Stimulated activated CD4-positive, alpha-beta T cell treated with anti-CD3 and anti-CD28 coated beads, Interleukin-1b, Interleukin-23, amount 100 ng/mL, for 24 hours (primary cell): ENCODE measurements around the gene CCSAP.
"Not testable (repeated sequence)": the region's sequence is repeated elsewhere in the genome, so short reads cannot be mapped to it uniquely, and the experiment has no call there.

Source experiments
- DNase-seq, 4 experiments: peaks; one replicate each; pipeline ENCODE4 v3.0.0-alpha.2; 2020; ENCODE audit warnings: low read depth in 4 of 4, low spot score in 1 of 4

CCSAP gene

DNA sequence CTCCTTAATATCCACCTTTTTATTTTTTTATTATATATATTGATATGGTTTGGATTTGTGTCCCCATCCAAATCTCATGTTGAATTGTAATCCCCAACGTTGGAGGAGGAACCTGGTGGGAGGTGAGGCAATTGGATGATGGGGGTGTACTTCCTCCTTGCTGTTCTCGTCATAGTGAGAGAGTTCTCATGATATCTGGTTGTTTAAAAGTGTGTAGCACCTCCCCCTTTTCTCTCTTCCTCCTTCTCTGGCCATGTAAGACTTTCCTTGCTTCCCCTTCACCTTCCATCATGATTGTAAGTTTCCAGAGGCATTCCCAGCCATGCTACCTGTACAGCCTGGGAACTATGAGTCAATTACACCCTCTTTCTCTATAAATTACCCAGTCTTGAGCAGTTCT is 22.7 kb upstream of the CCSAP start:
- no peak for DNase-seq

DNA sequence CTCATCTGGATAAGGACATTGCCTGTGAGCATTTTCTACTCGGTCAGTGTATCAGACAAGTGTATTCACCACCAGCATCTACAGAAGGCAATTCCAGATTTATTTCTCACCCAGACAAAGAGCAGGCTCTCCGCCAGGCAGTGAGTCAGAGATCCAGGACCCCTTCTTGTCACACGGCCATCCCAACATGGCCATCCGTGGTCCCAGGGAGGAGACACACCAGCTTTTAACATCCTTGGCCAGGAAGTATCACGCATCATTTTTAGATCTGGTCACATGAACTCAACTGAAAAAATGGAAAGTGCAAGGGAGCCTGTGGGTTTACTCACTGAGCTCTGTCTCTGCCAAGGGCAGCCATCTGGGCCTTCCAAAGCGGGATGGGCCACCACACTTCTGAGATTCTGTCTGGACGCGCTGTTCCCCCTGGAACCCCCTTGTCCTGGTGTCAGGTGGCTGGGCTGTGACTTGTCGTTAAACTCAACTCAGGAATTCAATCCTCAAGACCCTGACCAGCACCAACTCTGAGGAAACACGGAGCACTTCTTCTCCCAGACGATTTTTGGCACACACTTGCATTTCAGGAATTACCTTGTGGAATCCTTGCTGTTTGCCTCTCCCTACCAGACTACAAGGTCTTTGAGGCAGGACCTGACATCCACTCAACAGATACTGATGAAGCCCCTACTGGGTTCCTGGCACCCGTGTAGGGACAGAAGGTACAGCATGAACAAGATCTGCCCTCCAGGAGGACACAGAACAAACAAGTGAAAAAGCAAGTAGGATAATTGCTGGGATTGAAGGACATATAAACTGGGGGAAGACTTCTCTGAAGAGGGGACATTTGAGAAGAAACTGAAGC is 21.6 kb upstream of the CCSAP start:
- DNase-seq = no peak

DNA sequence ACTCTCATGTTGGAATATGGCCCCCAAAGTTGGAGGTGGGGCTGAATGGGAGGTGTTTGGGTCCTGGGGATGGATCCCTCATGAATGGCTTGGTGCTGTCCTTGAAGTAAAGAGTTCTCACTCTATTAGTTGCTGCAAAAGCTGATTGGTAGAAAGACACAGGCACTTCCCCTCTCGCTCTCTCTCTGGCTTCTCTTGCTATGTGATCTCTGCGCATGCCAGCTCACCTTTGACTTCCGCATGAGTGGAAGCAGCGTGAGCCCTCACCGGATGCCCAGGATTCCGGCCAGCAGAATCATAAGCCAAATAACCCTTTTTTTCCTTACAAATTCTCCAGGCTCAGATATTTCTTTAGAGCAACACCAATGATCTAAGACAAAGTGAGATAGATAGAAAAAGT is 20.9 kb upstream of the CCSAP start:
- no peak for DNase-seq

DNA sequence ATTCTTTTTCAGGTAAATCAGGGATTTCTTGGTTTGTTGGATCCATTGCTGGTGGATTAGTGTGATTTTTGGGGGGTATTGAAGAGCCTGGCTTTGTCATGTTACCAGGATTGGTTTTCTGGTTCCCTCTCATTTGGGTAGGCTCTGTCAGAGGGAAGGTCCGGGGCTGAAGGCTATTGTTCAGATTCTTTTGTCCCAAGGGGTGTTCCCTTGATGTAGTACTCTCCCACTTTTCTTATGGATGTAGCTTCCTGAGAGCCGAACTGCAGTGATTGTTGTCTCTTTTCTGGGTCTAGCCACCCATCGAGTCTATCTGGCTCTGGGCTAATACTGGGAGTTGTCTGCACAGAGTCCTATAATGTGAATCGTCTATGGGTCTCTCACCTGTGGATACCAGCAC is 17.6 kb upstream of the CCSAP start:
- DNase-seq = no peak

DNA sequence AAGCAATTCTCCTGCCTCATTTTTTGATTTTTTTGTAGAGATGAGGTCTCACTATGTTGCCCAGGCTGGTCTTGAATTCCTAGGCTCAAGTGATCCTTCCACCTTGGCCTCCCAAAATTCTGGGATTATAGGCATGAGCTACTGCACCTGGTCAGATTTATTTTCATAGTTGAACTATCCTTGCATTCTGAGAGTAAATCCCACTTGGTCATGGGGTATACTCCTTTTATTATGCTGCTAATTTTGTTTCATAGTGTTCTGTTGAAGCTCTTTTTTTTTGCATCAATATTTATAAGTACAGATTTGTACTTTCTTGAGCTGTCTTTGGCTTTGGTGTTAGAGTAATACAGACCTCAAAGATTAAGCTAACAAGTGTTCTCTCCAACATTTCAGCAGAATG is 12.8 kb upstream of the CCSAP start:
- no peak for DNase-seq

DNA sequence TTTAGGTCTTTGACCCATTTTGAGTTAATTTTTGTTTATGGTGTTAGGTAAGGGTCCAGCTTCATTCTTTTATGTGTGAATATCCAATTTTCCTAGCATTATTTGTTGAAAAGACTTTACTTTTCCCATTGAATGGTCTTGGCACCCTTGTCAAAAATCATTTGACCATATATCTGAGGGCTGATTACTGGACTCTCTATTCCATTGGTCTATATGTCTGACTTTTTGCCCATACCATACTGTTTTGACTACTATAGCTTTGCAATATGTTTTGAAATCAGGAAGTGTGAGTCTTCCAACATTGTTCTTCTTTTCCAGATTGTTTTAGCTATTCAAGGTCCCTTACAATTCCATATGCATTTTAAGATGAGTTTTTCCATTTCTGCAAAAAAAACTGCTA is 11.4 kb upstream of the CCSAP start:
- no peak for DNase-seq

DNA sequence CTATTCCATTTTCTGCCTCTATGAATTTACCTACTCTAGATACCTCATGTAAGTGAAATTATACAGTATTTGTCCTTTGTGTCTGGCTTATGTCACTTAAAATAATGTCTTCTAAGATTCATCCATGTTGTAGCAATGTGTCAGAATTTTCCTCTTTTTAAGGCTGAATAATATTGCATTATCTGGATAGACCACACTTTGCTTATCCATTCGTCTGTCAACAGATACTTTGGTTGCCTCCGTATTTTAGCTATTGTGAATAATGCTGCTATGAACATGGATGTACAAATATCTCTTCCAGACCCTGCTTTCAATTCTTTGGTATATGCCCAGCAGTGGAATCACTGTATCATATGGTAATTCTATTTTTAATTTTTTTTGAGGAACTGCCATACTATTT is 10.1 kb upstream of the CCSAP start:
- DNase-seq = no peak

DNA sequence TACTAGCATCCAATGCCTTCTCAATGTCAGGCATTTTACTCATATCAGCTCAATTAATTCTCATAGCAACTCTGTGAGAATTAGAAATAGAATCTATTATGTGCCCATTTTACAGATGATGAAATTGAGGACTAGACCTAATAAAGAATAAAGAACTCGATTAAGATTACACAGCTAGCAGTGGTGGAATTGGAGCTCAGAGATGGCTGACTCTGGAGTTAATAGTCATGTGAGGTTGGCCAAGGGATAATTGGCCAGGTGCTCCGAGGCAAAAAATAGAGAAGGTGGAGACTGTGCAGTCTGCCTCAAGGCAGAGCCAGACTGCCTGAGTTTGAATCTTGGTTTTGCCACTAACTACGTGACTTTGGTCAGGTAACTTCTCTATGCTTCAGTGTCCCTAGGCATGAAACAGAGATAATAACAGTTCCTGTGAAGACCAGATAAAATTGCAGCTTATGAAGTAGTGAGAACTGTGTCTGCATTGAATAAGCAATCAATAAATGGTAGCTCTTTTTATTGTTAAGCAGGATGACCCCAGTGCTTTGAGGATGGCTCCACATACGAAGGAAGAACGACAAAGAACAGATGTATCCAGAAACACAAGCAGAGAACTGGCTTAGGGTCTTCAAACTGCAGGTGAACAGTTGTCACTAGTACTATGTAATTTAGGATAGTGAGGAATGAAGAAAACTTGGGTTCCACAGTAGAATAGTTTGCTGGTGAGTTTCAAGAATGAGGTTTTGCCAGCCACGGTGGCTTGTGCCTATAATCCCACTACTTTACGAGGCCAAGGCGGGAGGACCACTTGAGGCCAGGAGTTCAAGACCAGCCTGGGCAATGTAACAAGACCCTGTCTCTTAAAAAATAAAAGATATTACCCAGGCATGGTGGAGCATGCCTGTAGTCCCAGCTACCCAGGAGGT is 6.9 kb upstream of the CCSAP start:
- no peak for DNase-seq

DNA sequence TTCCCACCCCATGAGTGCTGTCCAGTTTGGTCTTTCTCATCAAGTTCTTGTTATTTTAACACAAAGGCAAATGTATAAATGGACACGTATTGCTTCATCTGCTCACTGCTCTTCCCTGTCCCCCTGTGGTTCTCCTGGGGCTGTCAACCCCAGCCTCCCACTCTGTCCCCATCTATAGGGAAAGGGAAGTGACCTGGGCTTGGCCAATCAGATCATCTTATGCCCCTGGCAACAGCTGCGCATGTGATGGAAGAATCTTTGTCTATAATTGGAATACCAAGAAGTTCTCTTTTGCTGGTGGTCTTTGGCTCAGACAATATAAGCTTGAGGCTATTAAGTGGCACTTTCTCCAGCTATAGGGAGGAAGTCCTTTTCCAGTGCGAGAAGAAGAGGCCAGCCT is 4.7 kb upstream of the CCSAP start:
- no peak for DNase-seq

DNA sequence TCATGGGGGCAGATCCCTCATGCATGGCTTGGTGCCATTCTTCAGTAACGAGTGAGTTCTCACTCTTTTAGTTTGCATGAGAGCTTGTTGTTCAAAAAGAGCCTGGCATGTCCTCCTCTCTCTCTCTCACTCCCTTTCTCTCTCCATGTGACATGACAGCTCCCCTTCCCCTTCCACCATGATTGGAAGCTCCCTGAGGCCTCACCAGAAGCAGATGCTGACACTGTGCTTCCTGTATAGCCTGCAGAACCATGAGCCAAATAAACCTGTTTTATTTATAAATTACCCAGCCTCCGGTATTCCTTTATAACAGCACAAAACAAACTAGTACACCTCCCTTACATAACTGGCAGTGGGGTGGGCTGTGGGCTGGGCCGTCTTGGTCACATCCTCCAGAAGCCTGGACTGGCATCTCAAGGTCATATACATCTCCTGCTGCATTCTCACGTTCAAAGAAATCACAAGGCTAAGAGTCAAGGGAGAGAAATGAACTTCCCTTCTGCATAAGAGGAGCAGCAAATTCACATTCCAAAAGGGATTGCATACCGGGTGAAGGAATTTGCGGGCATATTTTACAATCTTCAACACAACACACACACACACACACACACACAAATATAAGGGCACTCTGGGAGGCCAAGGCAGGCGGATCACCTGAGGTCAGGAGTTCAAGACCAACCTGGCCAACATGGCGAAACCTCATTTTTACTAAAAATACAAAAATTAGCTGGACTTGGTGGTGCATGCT is 2.3 kb upstream of the CCSAP start:
- no peak for DNase-seq

DNA sequence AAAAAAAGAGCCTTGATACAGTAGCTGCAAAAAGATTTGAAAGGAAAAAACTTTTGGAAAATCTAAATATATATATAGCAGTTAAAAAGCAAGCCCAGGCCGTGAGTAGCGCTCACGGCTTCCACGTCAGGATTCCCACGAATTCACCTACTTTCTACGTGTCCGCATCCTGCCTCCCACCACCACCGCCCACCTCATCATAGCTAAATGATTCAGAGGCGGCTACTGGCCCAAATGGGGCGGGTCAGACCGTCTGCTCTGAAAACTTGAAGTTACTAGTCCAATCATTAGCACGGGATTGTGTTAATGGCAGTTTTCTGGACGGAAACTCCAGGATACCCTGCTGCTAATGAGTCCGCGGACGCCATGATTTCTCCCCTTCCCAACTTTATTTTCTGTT is 1.3 kb upstream of the CCSAP start:
- DNase-seq = peak in 1 of 4 experiments; percentile 7

DNA sequence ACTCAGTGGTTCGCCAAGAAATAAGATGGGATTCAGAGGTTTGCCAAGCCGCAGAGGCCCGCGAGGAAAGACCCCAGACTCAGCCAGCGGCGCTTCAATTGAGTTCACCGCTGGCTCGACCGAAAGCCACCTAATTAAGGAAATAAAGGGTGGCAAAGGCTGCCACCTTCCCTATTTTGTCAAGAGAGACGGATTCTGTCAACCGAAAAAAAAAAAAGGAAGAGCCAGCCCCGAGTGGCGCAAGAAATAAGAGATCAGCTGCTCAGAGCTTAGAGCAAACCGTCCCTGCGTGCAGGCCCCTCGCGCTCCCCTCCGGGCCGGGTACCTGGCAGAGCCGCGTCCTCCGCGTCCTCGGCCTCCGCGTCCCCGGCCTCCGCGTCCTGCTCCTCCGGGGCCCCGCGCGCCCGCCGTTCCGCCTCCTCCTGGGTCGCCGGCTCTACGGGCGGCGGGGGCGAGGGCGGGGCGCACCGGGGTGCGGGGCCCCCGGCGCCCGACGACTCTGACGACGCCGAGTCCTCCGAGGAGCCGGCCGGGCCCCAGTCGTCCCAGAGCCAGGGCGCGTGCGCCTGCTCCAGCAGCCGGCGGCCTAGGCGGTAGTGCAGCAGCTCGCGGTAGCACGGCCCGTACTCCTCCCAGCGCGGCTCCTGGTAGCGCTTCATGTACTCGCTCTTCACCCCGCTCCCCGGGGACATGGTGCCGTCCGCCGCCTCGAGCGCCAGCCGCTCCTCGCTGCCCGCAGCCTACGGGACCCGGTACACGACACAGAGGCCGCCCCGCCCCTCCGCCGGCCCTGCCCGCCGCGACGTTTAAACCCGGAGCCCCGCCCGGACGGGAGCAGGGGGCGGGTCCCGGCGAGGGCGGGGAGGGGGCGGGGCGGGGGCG is 832 bp downstream of the CCSAP start:
- peak; percentile 42 to 73 (median 62) for DNase-seq

DNA sequence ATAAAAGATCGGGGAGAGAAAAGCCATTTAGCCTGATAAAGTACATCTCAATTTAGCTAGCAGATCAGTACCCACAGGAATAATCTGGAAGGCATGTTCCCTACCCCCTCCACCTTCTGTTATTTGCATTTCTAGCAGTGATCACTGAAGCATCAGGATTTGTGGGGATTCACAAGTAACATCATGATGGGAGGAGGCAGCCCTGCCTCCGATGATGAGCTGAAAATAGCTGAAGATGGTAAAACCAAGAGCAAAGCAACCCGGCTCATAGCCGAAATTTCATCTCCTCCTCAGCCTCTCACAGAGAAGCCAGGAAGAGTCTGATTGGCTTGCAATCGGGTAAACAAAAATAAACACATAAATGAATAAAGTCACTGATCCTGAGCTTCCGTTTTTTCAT is 2.4 kb downstream of the CCSAP start:
- no peak for DNase-seq

DNA sequence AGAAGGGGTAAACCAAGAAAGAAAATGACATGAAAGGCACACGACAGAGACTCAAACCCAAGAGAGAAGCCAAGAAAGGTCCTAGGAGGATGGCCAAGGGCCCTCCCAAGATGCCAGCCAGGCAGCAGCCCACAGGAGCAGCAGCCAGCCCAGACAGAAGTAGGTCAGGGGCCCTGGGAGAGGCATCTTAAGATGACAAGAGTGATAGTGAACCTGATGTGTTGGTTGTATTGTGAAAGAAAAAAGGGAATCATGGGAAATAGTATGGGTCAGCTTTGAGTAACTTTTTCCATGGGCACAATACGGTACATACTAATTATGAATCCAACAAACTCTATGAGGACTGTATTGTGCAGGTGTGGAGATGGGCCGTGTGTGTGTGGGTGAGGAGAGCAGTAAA is 3.3 kb downstream of the CCSAP start:
- no peak for DNase-seq

DNA sequence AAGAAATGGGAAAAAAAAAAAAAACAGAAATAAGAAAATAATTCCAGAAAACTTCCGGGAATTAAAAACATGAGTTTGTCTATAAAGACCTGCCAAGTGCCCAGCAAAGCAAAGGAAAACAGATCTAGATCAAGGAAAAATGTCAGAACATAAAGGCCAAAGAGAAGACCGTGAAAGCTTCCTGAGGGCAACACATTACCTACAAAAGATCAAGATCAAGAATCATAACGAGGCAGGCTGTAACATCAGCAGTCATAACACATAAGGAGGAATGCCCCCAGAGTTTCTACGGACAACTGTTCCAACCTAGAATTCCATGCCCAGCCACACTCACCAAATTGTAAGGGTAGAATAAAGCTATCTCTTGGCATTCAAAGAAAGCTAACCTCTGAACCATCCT is 3.8 kb downstream of the CCSAP start:
- DNase-seq = no peak

DNA sequence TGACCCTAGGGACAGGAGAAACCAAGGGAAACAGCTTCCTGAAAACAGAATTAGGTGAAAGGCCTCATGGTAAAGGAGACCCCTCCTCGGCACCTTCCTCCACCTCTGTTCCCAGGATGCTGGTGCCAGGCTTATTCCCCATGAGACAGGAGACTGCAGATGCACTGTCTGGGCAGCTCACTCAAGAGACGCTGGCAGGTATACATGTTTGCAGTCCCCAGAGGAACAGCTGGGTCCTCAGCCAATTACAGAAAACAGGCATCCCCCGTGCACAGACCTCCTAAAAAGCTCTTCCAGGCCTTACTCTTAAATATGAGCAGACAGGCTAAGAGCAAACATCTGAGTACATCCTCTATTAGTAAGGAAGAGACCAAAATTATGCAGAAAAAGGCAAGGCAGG is 6.5 kb downstream of the CCSAP start:
- DNase-seq = no peak

DNA sequence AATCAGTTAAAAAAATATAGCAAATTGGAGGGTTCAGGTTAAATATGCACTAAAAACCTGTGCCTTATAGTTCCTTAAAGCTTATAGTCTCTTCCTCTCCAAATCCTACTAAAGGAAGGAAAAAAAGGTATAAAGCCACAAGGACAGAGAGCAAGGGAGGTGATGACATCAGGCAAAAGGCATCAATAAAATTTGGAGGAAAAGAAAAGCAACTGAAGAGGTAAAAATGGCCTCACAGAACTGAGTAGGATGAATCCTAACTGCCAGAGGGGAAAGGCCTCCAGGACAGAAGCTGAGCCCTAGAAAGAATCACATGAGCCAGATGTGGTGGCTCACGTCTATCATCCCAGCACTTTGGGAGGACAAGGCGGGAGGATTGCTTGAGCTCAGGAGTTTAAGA is 8.1 kb downstream of the CCSAP start:
- no peak for DNase-seq

DNA sequence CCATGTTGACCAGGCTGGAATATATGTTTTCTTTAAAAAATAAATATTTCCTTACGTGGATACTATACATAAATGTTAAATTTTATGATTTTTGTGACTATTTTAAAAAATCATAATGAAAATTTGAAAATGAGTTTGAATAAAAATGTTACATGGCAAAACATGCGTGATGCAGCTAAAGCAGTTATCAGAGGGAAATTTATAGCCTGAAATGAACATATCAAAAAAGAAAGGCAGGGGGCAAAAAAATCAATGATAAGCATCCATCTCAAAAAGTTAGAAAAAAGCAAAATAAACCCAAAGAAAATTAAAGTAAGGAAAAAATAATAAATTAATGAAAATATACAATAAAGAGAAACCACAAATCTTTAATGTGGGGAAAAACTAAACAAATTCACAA is 8.6 kb downstream of the CCSAP start:
- DNase-seq = no peak

DNA sequence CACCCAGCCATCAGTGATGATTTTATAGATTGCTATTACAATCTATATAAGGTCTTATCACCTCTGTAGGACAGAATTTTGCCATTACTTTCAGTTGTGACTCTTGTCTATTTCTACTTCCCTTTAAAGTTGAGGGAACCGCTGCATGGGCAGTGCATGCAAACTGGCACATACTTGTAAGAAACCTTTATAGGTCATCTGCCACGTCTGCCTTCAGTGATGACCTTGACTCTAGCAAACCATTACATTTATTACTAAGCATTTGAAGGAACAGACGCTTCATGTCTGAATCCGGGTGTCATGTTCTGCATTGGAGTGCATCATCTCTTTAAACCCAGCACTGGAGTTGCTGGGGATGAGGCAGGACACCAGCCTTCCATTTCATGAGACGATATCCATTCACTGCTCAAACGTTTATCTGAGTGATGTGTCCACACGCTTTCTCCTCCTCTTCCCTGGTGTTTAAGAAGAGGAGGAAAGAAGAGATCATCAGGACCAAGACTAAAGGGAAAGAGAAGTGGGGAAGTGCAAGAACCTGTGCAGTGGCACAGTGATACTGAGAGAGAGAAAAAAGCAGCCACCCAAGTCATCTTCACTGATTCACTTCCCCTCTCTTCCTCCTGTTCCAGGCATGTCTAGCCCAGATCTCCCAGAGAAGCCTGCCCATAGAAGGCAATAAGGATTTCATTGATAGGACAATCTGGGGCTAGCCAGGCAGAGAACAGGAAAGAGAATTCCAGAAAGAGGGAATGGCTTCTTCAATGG is 14.1 kb downstream of the CCSAP start:
- no peak for DNase-seq

DNA sequence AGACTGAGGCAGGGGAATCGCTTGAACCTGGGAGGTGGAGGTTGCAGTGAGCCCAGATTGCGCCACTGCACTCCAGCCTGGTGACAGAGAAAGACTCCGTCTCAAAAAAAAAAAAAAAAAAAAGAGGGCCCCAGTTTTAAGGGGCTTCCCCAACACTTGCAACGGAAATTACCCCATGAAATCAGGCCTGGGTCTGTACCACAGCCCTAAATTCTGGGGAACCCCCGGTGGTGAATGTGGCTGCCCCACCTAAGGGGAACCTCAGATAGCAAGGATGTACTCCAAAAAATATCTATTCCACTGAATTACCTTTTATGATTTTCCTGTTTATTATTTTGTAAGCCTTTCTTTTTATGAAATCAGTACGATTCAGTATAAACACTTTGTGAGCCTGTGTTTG is 15.1 kb downstream of the CCSAP start:
- DNase-seq = not testable (repeated sequence)
